Aorta (tissue), 5 donors: ENCODE results near the gene YWHAH. TPM values are rescaled to one million over a fixed set of nuclear protein-coding genes. Genes with fewer than 3 reads are reported as not detected.

Experiments
- ATAC-seq: fragments of 200-7000 bp; cut with Tn5 transposase; one replicate; pipeline ENCODE4 v1.9.1; 2022; ENCODE audit warnings: moderate library complexity; ENCODE audit not compliant: low FRiP score
- DNase-seq, 2 donors: peaks; one replicate each; pipeline ENCODE4 v3.0.0-alpha.2; 2020
- H3K27ac ChIP-seq, 2 donors: one replicate each; pipeline ENCODE4 v1.5.1; 2013; ENCODE audit warnings: low read length in 2 of 2, mild to moderate bottlenecking in 2 of 2, moderate library complexity in 2 of 2, control low read depth in 1 of 2, inconsistent platforms in 1 of 2, low read depth in 1 of 2
- H3K27me3 ChIP-seq, 2 donors: one replicate each; pipeline ENCODE4 v1.6.1; 2013; ENCODE audit warnings: control low read depth in 1 of 2, low read length in 1 of 2, mild to moderate bottlenecking in 1 of 2, moderate library complexity in 1 of 2; ENCODE audit not compliant: insufficient read depth in 2 of 2, control insufficient read depth in 1 of 2
- H3K36me3 ChIP-seq, 2 donors: one replicate each; pipeline ENCODE4 v1.6.1; 2013; ENCODE audit warnings: control low read depth in 1 of 2, low read length in 1 of 2, mild to moderate bottlenecking in 1 of 2; ENCODE audit not compliant: insufficient read depth in 2 of 2, control insufficient read depth in 1 of 2
- H3K4me1 ChIP-seq, 2 donors: one replicate each; pipeline ENCODE4 v1.6.1; 2013; ENCODE audit warnings: low read length in 2 of 2, control low read depth in 1 of 2, mild to moderate bottlenecking in 1 of 2, moderate library complexity in 1 of 2; ENCODE audit not compliant: insufficient read depth in 2 of 2, control insufficient read depth in 1 of 2
- H3K4me3 ChIP-seq, 2 donors: one replicate each; pipeline ENCODE4 v1.5.1; 2013; ENCODE audit warnings: low read length in 2 of 2, control low read depth in 1 of 2, mild to moderate bottlenecking in 1 of 2
- H3K9me3 ChIP-seq: one replicate; pipeline ENCODE4 v1.6.1; 2013; ENCODE audit warnings: mild to moderate bottlenecking, low read length; ENCODE audit not compliant: control insufficient read depth
- WGBS, 2 donors: extraction: QIAGEN DNeasy Blood & Tissue Kit; methylation state at CpG; one replicate each; pipeline ENCODE4 v1.1.7; 2013; 5-methylcytosine and 5-hydroxymethylcytosine counted together
- intact Hi-C, 2 donors: fragments of 100-400 bp; cut with DNase I; formaldehyde crosslinking; loops; one replicate each; pipeline versions ENCODE4 v1.14.2 to v1.15.0; 2022
- polyA plus RNA-seq, 2 donors: library from polyadenylated mRNA; stranded (reverse); fragments of 200-250 nt; gene quantifications; one replicate each; pipeline ENCODE4 v1.2.3, GENCODE V29; 2013
- total RNA-seq, 2 donors: library from RNA; stranded (reverse); fragmentation: NEBNext Ultra II Directional; extraction: Animal tissue kit (Norgen Biotek cat#: 25700); gene quantifications; one replicate each; pipeline ENCODE4 v1.2.1, GENCODE V29; 2021
- donor health status: healthy with polysubstance abuse.
- donor health status: Bipolar disorder and iron deficiency.
- donor health status: DM: no; HTN: no; CAD: no.
- donor health status: DM: no; HTN: no; CAD: no.
- donor health status: DM: yes; HTN: yes; CAD: no.

Gene YWHAH
- total and polyA plus RNA-seq, 4 donors: 82.8 to 538 (median 193) TPM

DNA sequence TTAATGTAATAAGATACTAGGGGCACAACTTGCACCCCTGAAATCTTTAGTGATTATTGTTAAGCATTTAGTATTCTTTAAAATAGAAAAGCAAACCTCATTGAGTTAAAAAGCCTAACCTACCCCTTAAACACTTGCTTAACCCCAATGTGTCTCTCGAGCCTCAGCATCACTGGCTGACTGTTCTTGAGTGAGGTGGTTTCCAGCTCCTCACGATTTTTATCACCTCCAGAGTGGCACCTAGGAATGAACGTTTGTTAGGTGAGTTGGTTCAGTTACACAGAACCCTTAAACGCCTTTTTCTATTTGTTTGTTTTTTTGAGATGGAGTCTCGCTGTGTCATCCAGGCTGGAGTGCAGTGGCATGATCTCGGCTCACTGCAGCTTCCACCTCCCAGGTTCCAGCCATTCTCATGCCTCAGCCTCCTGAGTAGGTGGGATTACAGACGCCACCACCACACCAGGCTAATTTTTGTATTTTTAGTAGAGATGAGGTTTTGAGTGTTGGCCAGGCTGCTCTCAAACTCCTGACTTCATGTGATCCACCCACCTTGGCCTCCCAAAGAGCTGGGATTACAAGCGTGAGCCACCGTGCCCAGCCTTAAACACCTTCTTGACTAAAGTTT is 13.7 kb downstream of the YWHAH start:
- H3K27ac ChIP-seq: no peak overlapping the region
- 88 to 89% methylated on average over 9 of the region's 9 CpGs for WGBS, 2 donors
- H3K4me3 ChIP-seq: no peak overlapping the region
- intact Hi-C loops: no loop called here
- no peaks in the 10 kb centered on the region for H3K9me3 ChIP-seq
- DNase-seq: no peak
- H3K36me3 ChIP-seq: peaks cover 0 to 7% of the 10 kb centered on the region in 2 donors
- H3K4me1 ChIP-seq: peaks cover 5 to 11% of the 10 kb centered on the region in 2 donors
- ATAC-seq: no peak
- no peaks in the 10 kb centered on the region for H3K27me3 ChIP-seq

DNA sequence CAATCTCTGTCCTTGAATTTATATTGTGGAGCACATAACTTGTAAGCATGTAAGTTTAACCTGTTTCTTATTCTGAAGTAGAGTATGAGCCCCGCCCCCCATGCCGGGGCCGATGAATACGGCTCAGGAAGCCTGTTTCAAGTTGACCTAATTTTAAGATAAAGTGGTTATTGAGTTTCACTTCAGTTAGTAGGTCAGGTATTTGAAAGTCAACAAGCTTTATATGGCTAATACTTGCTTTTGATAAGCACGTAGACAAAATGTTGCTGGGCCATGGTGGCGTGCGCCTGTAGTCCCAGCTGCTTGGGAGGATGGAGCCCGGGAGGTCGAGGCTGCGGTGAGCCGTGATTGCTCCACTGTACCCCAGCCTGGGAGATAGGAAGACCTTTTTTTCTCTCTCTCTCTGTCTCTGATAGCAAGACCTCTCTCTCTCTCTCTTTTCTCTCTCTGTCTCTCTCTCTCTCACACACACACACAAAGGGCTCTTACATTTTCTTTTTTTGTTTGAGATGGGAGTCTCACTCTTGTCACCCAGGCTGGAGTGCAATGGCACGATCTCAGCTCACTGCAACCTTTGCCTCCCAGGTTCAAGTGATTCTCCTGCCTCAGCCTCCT is 14.4 kb downstream of the YWHAH start:
- Histone ChIP-seq H3K27me3 (no peaks in the 10 kb centered on the region), H3K4me3 (no peak overlapping the region), H3K27ac (no peak overlapping the region), H3K4me1 (peaks cover 3 to 8% of the 10 kb centered on the region in 2 donors), H3K9me3 (no peaks in the 10 kb centered on the region), H3K36me3 (peaks cover 0 to 7% of the 10 kb centered on the region in 2 donors)
- WGBS, 2 donors: 93 to 94% methylated on average over 12 of the region's 12 CpGs
- ATAC-seq: no peak
- no peak for DNase-seq
- intact Hi-C loops: no loop called here

DNA sequence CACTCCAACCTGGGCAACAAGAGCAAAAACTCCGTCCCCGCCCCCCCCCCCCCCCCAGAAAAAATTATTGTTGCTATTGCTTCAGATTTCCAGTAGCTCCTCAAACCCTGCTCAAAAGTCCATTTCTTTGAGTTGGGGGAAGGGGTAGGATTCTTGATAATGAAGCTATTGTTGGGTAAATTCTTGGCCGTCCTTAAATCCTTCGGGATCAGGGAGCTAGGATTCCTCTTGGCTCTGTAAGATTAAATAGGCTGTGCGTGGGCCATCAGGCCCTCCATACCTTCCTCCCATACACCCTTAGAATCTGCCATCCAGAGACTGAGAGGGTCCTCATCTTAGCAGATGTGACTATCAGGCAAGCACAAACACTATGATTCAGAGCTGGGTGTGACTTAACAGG is 16.4 kb downstream of the YWHAH start:
- Histone ChIP-seq H3K27ac (no peak overlapping the region), H3K9me3 (no peaks in the 10 kb centered on the region), H3K36me3 (peaks cover 0 to 7% of the 10 kb centered on the region in 2 donors), H3K27me3 (no peaks in the 10 kb centered on the region), H3K4me1 (no peaks in the 10 kb centered on the region), H3K4me3 (no peak overlapping the region)
- 35 to 41% methylated on average over 5 of the region's 5 CpGs for WGBS, 2 donors
- intact Hi-C loops: no loop called here
- DNase-seq: no peak
- no peak for ATAC-seq

DNA sequence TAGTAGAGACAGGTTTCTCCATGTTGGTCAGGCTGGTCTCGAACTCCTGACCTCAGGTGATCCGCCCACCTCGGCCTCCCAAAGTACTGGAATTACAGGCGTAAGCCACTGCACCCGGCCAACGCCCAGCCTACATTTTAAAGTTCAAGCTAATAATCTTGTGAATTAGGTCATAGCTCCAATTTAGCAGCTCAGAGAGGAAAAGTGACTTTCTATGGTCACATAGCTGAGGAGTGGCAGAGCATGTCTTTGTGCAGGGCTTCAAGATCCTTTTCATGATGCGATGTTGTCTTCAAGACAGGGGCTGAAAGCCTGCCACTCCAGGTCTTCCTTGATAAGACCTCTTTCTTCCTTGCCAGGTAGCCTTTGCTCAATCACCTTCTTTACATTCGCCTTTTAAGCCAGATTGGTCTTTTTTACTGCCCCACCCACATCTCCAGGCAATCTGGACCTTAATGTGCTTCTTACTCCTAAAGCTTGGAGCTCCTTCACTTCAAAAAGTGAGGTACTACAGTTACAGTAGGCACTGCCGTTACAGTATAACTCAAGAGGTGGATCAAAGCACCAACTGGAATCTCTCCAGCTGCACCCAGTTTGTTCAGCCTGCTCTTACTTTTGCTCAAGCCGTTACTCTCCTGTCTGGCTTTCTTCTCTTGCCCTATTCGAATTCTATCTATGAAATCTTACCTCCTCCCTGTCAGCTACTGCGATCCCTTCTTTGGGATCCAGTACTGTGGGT is 18.2 kb downstream of the YWHAH start:
- Histone ChIP-seq H3K4me1 (no peaks in the 10 kb centered on the region), H3K9me3 (no peaks in the 10 kb centered on the region), H3K27ac (no peak overlapping the region), H3K27me3 (no peaks in the 10 kb centered on the region), H3K4me3 (no peak overlapping the region), H3K36me3 (peaks cover 0 to 2% of the 10 kb centered on the region in 2 donors)
- DNase-seq (no peak), ATAC-seq (no peak)
- intact Hi-C loops: no loop called here
- WGBS, 2 donors: 71 to 74% methylated on average over 12 of the region's 12 CpGs

DNA sequence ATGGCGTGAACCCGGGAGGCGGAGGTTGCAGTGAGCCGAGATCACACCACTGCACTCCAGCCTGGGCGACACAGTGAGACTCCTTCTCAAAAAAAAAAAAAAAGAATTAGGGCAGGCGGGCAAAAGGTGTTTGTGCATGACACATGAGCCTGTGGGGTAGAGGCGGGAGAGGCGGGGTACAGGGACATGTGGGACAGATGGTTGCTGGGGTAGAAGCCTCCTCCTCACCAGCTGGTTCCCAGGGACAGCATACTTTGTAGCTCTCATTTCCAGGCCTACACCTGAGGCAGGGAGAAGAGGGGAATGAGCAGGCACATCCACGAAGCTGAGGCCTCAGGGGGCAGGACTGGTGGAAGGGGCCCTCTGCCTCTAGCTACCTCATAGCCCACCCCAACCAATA is 23.7 kb downstream of the YWHAH start:
- ATAC-seq (no peak), DNase-seq (no peak)
- no peaks in the 10 kb centered on the region for H3K4me1 ChIP-seq
- H3K27ac ChIP-seq: no peak overlapping the region
- H3K9me3 ChIP-seq: no peaks in the 10 kb centered on the region
- H3K36me3 ChIP-seq: no peaks in the 10 kb centered on the region
- 95 to 98% methylated on average over 9 of the region's 9 CpGs for WGBS, 2 donors
- intact Hi-C loops: no loop called here
- no peak overlapping the region for H3K4me3 ChIP-seq
- H3K27me3 ChIP-seq: no peaks in the 10 kb centered on the region

DNA sequence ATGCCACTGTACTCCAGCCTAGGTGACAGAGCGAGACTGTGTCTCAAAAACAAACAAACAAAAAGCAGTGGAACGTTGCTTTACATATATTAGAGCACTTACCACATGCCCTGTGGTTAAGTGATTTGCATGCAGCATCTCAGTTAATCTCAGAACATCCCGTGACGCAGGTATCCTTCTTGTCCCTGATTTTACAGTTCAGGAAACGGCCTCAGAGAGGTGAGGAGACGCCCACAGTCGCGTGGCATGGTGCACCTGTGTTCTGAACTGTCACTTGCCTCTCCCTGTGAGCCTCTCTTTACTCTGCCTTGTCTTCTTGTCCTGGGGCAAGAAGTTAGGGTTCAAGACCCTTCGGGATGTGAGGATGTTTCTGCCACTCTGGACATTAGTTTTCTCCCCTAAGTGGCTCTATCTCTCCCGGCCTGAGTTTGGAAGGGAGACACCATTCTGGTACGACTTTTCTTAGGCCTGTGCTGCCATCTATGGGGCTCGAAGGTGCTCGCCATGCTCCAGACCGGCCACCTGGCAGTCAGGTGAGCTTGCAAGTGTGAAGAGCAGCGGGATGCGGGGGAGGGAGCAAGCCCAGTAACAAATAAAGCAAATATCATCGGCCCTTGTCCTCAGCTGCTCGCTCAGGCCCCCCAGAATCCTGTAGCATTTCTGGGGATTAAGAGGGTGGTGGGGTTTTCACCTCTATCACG is 25.6 kb downstream of the YWHAH start:
- 35% methylated on average over 19 of the region's 19 CpGs for WGBS, 2 donors
- no peaks in the 10 kb centered on the region for H3K4me1 ChIP-seq
- H3K27me3 ChIP-seq: no peaks in the 10 kb centered on the region
- no peak overlapping the region for H3K4me3 ChIP-seq
- peak in 1 of 2 donors; percentile 63 for DNase-seq
- H3K27ac ChIP-seq: no peak overlapping the region
- H3K9me3 ChIP-seq: no peaks in the 10 kb centered on the region
- ATAC-seq: peak; percentile 86
- H3K36me3 ChIP-seq: no peaks in the 10 kb centered on the region
- intact Hi-C loops: loop anchor here (2.0 to 10.0 kb wide), 4 partner anchors 25 to 505 kb away; partner anchors contain the start of genes FBXO7 (in 1 of the 2) and YWHAH (in 1 of the 2)

DNA sequence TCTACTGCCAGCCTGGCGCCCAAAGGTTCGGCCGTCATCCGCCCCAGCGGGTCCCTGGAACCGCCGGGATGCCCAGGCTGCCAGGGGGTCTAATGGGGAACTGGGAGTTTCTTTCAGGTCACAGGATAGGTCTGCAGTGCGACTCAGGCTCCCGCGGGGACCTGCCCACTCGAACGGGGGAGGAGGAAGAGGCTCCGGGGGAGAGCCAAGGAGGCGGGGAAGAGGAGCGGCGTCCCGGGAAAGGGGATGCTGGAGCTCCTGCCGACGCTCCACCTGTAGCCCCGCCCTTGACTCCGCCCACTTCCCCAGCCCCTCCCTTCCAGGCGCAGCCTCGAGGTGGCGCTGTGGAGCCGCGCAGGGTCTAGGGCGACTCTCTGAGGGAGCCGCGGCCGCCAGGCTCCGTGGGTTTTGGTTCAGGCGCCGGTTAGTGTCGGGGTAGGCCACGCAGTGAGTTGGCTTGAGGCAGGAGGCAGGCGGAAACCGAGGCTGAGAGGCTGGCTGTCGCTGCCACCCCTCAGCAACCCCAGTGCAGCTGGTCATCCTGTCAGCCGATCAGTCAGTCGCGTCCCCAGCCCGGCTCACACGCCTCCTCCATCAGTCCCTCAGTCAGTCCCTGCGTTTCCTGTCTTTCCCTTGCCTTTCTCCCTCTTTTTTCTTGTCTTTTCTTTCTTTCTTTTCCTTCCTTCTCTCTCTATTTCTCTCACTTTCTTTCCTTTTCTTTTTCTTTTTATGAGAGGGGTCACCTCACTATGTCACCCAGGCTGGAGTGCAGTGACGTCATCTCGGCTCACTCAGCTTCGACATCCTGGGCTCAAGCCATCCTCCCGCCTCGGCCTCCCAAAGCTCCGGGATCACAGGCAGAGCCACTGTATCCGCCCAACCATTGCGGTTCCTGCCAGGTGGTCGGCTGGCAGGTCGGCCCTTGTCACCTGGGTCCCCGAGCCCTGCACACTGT is 26.4 kb downstream of the YWHAH start:
- intact Hi-C loops: loop anchor here (2.0 to 10.0 kb wide), 4 partner anchors 26 to 504 kb away; partner anchors contain the start of genes FBXO7 (in 1 of the 2) and YWHAH (in 1 of the 2)
- DNase-seq (peak; percentile 83 to 96), ATAC-seq (peak; percentile 94)
- Histone ChIP-seq H3K36me3 (no peaks in the 10 kb centered on the region), H3K27me3 (no peaks in the 10 kb centered on the region), H3K27ac (no peak overlapping the region), H3K9me3 (no peaks in the 10 kb centered on the region), H3K4me1 (no peaks in the 10 kb centered on the region), H3K4me3 (no peak overlapping the region)
- WGBS, 2 donors: 16 to 17% methylated on average over 49 to 55 of the region's 55 CpGs

DNA sequence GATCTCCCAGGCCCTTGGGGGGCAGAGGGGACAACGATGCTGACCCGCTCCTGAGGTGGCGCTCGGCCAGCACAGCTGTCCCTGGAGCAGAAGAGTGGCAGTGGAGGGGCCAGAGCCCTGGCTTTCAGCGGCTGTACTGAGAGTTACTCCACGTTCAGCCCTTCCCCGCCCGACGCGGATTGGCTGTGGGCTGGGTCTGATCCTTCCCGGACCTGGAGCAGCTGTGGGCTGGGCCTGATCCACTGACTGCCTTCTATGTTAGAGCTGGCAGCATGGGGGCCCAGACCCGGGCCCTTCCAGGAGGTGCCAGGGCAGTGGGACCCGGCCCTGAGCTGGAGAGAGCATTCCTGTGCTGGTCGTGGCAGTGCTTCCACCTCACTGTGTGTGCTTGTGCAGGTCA is 27.8 kb downstream of the YWHAH start:
- Histone ChIP-seq H3K4me1 (no peaks in the 10 kb centered on the region), H3K36me3 (no peaks in the 10 kb centered on the region), H3K4me3 (no peak overlapping the region), H3K9me3 (no peaks in the 10 kb centered on the region), H3K27ac (no peak overlapping the region), H3K27me3 (no peaks in the 10 kb centered on the region)
- 76 to 81% methylated on average over 14 of the region's 14 CpGs for WGBS, 2 donors
- intact Hi-C loops: loop anchor here (10.0 kb wide), 3 partner anchors 67 to 503 kb away; partner anchors contain the start of gene FBXO7 (in 1 of the 2)
- DNase-seq (no peak), ATAC-seq (no peak)
